G401.6 (cell line): ENCODE data around the gene ANKRD13D.
"Not testable (repeated sequence)": the region's sequence is repeated elsewhere in the genome, so short reads cannot be mapped to it uniquely, and the experiment has no call there.

Experiments used
- FAIRE-seq: peaks from 2 replicates; lab custom pipeline; 2012; peaks lifted over from hg19 to GRCh38; lab: Jason Lieb, UNC

The ANKRD13D gene

DNA sequence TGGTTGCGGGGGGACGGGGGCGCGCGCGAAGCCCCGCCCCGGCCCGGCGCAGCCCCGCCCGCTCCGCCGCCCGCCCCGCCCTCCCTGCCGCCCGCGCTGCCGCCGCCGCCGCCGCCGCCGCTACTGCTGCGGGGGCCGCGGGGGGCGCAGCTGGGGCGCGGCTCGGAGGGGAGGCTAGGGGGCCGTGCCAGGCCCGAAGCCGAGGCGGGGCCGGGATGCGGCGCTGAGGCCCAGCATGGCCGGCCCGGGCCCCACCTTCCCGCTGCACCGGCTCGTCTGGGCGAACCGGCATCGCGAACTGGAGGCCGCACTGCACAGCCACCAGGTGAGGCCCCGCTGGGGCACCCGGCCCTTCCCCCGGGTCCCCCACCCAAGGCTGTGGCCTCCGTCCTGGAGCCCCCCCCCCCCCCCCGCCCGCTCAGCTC lies at the start of gene ANKRD13D:
TSS of gene ANKRD13D (plus strand) at position 78 of the 425 bp plus-strand sequence. CDS start at position 236, 158 bp downstream.
- no peak for FAIRE-seq

DNA sequence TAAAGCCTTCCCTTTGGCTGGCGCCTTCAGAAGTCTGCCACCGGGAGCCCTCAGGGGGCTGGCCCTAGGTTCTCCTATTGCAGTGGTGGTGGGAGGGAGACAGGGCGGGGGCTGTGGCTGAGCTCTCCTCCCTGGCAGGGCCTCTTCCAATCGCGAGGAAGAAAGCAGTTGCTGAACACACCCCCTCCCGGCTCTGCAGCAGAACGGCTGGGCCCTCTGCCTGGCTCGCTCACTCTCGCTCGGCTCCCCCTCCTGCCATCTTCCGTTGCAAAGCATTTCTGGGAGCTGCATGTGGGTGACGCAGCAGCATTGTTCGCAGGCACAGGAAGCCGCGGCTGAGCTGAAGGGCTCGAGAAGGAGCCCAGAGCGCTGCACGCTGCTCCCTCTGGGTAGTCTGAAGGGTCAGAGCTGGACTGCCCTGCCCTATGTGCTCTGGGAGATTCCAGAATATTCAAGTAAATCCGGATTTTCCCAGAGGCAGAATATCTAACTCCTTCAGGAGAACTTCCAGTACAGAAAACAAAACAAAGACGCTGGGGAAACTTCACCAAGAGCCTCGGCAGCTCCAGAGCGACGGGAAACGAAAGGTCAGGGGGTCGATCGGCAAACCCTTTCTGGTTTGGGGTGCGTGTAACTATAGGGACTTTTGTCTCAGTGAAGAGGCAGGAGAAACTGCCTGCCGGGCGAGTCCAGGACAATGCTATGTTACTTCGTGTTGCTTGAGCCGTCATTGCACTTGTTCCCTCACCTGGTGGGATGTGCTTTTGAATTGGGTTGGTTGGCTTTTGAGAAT lies 49.1 kb upstream of the ANKRD13D start:
- peak; percentile 97 for FAIRE-seq

DNA sequence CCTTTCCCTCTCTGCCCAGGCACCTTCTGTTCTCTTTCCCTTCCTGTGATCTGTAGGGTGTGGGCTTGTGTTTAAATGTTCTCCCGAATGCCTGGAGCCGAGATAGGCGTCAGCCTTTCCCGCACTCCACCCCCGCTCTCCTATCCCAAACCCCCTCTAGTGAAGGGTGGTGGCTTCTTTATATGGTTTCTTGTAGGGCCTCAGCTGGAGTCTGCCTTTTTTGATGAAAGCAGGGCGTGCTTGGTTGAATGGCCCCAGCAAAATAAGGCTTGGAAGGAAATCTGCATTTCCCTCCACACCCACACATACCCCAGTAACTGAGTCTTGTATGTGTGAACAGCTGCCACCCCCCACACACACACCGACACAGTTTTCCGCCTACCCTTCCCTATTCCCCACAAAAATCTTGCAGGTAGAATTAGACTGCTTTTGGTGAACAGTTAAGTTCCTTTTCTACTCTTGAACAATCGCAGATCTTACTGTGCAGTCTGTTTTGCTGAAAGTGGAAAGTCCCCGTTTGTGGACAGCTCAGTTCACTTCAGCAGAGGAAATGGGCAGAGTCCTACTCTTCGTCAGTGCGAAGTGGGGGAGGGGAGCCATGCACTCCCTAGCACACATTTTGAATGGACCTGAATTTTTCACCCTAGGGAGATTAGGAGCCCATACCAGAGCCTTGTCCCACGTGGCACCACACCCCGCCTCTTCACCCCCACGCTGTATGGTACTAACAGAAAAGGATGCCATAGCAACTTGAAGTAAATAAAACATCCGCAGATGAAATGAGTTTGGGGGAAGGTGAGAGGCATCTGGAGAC lies 48.3 kb upstream of the ANKRD13D start:
- no peak for FAIRE-seq

DNA sequence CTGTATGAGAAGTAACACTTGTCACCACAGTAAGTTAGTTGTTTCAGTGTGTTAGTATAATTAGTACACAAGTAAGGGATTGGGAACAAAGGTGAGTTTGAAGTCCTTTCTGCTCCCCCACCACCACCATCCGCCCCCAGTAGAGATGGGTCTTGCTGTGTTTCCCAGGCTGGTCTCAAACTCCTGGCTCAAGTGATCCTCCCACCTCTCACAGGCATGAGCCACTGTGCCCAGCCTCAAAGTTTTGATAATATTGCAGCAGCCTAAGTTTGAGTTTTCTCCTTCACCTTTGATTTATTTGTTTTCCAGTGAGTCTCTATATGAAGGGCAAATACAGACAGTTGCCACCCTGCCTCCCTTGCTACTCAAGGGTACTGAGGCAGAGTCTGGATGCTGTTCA lies 46.6 kb upstream of the ANKRD13D start:
- no peak for FAIRE-seq

DNA sequence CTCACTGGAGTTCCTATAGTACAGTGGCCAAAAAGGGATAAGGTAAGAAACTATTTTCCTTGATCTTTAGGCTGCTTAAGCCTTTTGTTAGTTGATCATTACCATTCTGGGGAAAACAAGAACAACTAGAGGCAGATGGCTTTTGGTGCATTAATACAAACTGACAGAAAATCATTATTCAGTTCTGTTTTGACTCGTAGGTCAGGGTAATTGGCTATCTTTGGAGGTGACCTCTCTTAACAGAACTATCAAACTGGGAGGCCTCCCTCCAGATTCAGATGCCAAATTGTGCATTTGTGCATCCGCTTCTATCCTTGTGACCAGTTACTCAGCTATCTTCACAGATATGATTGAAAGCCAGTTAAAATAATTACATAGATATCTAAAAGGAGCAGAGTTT lies 46.1 kb upstream of the ANKRD13D start:
- FAIRE-seq, result no peak

DNA sequence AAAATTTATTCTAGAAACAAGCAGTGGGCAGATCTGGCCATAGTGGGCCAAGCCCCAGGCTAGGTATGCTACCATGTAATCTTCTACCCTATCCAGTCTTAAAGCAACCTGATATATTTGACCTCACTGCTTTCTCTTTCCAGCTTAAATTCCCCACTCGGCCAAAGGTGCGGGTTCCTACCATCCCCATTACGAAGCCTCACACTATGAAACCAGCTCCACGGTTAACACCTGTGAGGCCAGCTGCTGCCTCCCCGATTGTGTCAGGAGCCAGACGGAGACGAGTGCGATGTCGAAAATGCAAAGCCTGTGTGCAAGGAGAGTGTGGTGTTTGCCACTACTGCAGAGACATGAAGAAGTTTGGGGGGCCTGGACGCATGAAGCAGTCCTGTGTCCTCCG lies 44.1 kb upstream of the ANKRD13D start:
- no peak for FAIRE-seq

DNA sequence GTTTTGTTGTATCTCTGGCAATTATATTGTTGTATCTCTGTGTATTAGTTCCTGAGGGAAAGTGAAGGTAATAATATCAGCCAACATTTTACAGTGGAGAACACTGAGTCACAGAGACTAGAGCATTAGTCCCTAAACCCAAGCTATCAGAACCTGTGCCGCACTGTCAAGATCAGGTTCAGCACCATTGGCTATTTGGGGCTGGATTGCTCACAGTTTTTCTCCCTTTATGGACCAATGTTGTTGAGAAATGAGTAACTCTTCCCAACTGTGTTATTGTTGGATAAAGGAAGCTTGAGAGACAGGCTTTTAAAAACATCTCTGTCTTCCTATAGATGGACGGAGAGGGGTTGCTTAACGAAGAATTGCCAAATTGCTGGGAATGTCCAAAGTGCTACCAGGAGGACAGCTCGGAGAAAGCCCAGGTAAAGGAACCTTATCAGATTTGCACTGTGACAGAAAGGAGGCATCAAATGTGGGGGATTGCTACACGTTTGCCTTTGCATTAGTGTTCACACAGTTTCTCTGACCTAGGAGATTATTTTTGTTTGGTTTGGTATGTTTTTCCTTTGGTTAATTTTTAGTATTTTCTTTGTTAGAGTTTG lies 41.1 kb upstream of the ANKRD13D start:
- no peak for FAIRE-seq

DNA sequence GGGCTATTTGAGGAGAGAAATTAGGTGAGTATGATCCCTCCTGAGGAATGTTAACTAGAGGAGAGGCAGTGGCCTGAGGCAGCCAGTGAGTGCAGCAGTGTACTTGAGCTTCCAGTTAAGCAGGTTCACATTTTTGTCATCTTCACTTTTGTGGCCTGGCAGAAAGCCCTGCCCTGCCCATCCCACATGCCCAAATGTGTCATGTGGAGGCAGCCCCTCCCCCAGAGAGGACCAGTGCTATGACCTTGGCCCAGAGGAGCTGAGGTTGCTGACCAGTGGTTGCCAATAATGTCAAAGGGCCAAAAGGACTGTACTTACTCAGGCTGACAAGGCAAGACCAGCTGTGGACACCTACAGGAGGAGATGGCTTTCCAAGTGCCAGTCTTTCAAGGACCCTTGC lies 40.5 kb upstream of the ANKRD13D start:
- no peak for FAIRE-seq

DNA sequence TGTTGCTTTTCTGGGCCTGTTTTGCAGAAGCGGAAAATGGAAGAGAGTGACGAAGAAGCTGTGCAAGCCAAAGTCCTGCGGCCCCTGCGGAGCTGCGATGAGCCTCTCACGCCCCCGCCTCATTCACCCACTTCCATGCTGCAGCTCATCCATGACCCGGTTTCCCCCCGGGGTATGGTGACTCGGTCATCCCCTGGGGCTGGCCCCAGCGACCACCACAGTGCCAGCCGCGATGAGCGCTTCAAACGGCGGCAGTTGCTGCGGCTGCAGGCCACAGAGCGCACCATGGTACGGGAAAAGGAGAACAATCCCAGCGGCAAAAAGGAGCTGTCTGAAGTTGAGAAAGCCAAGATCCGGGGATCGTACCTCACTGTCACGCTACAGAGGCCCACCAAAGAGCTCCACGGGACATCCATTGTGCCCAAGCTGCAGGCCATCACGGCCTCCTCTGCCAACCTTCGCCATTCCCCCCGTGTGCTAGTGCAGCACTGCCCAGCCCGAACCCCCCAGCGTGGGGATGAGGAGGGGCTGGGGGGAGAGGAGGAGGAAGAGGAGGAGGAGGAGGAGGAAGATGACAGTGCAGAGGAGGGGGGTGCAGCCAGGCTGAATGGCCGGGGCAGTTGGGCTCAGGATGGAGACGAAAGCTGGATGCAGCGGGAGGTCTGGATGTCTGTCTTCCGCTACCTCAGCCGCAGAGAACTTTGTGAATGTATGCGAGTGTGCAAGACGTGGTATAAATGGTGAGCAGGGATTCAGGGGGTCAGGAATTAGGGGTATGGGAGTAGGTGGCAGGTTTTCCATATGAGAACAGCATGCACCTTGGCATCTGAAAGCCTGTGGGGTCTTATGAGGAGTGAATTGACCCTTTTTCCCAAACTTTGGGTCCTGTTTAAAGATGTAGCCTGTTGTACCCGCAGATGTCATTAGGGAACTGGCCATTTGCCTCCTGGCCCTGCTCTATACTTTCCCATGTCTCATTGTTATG lies 38.8 kb upstream of the ANKRD13D start:
- FAIRE-seq, result no peak

DNA sequence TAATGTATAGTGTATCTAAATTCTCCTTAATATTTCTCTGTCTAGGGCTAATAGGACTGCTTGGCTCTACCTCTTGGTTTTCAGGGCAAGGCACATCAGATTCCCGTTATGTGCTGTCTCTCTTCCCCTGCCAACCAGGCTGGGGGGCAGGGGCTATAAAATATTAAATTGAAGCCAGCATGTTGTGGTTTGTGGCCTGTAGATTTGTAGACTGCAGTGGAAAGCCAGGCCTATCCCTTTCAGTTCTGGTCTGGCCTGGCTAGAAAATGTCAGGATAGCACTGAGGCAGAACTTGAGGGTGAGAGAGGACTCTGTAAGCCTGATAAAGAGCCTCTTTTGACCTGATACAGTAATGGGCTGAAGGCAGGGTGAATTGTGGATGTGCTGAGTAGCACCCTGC lies 37.3 kb upstream of the ANKRD13D start:
- no peak for FAIRE-seq

DNA sequence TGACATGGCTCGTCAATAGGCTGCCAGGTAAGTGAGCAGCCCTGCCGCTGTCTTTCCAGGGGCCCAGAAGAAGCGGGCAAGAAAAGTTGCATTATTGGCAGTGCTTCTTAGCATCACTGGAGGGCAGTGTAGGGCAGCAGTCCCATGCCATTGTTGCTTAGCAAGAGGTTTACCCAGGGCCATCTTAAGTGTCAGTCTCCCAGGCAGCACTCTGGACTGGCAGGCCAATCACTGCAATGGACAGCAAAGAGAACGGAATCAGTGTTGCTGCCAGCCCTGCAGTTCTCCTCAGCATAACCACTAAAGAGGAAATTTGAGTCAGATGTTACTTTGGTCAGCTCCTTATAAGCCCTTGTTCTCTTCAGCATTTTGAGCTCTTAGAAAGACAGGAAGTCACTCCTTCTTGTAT lies 36.3 kb upstream of the ANKRD13D start:
- no peak for FAIRE-seq

DNA sequence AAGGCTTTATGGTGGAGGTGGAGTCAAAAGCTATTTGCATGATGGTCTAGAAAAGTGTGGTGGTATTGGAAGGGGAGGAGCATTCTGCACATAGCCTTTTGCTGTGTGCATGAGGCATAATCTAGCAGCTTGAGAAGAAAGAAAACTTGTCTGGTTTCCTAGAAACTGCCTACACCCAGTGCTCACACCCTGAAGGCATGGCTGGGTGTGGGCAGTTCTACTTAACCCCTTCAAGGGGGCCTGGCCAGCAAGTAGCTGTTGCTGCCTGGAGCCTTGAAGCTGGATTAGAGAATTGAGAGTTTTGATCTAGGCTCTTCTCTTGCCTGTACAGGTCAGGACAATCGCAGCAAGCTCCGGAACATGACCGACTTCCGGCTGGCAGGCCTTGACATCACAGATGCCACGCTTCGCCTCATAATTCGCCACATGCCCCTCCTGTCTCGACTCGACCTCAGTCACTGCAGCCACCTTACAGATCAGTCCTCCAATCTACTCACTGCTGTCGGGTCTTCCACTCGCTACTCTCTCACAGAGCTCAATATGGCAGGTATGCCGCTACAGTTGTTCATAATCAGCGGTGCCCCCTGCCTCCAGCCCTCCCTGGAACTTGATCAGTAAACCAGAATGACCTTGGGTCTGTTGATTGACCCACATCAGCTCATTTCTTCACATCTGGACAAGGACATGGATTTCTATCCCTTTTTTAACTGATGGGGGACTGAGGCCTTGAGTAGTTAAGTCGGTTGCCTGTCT lies 35.1 kb upstream of the ANKRD13D start:
- FAIRE-seq, result no peak

DNA sequence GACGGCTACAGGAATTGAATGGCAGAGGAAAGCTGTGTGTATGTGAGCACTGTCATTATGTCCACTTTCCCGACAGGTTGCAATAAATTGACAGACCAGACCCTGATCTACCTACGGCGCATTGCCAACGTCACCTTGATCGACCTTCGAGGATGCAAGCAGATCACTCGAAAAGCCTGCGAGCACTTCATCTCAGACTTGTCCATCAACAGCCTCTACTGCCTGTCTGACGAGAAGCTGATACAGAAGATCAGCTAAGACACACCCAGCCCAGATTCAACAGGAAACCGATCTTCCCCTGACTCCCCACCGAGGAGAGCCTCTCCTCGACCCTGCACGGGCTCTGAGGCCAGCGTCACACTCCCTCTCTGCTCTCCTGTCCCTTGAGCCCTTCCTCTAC lies 34.3 kb upstream of the ANKRD13D start:
- no peak for FAIRE-seq

DNA sequence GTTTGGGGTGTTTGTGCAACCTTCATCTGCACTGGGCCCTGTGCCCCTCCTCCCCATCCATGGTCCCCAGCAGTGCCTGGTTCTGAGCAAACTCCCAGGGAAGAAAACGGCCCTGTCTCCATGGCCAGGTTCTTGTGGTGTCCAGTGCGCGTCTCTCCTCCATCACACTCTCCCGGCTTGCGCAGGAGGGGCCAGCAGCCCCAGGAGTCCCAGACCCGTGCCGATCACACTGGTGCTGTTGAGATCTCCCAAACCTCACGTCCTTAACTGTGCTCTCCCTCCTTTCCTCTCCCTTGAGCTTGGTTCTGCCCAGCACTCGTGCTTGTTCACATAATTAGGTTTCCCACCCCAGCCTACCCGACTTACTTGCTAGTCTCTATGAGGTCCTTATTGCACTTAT lies 33.8 kb upstream of the ANKRD13D start:
- no peak for FAIRE-seq

DNA sequence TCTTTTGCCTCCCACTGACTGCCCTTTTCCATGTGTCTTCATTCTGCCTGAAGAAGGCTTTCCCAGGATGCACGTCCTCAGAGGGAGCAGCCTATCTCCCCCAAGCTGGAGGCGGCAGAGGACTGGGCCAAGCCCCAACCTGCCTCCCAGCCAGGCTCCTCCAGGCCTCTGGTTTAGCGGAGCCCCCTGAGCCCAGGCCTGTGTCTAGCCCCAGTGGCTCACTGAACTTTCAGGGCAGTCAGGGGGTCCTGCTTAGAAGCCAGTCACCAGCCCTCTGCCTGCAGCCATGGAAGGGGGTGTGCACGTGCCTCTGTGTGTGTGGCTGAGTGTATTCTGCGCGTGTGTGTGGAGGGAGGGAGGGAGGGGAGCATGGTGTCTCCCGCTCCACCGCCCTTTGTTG lies 33.2 kb upstream of the ANKRD13D start:
- no peak for FAIRE-seq

DNA sequence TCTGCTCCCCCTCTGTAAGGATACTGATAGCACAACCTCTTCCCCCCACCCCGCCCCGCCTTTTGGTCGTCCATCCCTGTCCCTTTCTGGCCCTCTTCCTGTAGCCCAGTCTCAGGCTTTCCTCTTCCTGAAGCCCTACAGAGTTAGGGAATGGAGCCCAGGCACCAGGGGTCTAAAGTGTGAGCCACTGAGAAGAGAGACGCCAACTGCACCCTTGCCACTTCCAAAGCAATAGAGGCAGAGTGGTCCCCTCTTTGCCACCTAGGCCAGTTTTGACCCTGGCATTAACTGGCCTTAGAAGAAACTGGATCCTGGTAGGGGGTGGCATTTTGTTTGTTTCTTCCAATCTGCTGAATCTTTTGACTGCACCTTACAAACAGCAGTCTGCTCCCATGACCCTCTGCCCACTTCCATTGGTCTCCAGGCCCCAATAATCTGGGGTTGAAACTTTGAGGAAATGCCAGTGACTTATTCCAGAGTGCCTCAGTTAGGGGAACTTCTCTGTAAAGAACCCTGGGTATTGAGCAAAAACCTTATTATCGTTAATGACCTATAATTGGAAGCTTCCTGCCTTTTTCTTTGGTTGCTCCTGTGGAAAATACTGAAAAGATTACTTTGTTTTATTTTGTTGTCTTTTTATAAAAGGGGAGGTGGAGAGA lies 32.5 kb upstream of the ANKRD13D start:
- no peak for FAIRE-seq

DNA sequence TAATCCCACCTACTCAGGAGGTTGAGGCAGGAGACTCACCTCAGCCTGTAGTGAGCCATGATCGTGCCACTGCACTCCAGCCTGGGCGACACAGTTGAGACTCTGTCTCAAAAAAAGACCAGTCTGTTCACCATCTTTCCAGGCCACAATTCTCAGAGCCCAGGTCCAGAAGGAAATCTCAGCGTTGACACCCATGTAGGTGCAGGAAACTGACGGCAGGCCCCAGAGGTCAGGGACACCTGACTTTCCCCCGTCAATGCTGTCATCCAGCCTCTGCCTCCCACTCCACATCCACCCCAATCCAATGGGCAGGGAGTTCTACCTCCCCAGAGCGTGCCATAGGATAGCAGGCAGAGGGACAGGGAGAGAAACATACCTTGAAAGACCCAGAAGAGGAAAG lies 28.7 kb upstream of the ANKRD13D start:
- FAIRE-seq, result no peak

DNA sequence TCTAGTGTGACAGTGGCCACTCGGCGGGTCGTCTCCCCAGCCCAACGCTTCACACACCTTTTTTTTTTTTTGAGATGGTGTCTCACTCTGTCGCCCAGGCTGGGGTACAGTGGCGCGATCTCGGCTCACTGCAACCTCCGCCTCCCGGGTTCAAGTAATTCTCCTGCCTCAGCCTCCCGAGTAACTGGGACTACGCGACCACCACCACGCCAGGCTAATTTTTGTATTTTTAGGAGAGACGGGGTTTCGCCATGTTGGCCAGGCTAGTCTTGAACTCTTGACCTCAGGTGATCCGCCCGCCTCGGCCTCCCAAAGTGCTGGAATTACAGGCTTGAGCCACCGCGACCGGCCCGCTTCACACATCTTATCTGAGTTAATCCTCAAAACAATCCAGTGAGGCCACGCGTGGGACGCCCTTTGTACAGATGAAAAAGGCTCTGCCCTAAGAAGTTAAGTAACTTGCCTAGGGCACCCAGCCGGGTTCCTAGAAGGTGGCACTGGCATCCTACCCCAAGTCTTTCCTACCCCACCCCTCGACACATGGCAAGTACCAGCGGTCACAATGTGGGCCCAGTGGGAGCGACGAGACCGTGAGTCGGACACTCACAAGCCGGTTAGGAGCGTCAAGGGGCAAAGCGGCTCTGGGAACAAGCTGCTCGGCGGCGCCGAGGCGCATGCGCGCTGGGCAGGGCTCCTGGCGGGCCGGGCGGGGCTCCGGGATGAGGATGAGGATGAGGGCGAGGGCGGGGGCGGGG lies 28.0 kb upstream of the ANKRD13D start:
- not testable (repeated sequence) for FAIRE-seq

DNA sequence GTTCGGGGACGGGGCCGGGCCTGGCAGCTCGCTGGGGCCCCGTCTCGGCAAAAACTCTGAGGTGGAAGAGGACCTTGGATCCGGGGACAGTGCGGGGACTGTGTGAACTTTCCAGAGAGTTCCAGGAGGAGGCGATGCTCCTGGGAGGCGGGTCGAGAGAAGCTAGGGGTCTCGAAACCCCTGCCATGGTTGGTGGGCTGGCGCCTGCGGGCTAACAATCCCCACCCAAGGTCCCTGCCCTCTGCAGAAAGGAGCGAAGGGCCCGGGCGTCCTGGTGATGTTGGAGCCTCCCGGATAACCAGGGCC lies 27.5 kb upstream of the ANKRD13D start:
- FAIRE-seq, result no peak
